PC-9 (cell line): ENCODE data around the gene AMOTL2. TPM values are rescaled to one million over a fixed set of nuclear protein-coding genes. Genes with fewer than 3 reads are reported as not detected.
A peak's percentile ranks its signal among the peaks of the same experiment; 100 is the strongest.

Experiments used
- BruUV-seq: library from RNA; stranded (reverse); fragments of 400-500 nt; replicated peaks from 2 replicates; lab custom pipeline; 2021; lab: Mats Ljungman, UMichigan
- CTCF ChIA-PET: fragments of 300-600 bp; sonication (Branson Sonifier 250); formaldehyde crosslinking; loops from one replicate; lab custom pipeline; 2022; ENCODE audit warnings: antibody characterized with exemption; lab: Charles Lee
- POLR2A ChIA-PET: fragments of 300-600 bp; sonication (Branson Sonifier 250); formaldehyde crosslinking; loops from one replicate; lab custom pipeline; 2022; ENCODE audit warnings: antibody characterized with exemption; ENCODE audit not compliant: unreplicated experiment; lab: Charles Lee
- DNase-seq, 2 experiments: peaks; one replicate each; pipeline versions ENCODE4 v3.0.0 to v3.0.0-alpha.2; 2015 to 2022; ENCODE audit warnings: mixed read lengths in 1 of 2
- H2AFZ ChIP-seq: fragments of 200-600 bp; sonication (generic); 2 replicates; pipeline ENCODE4 v1.8.1; 2017; ENCODE audit warnings: antibody characterized with exemption
- H3F3A ChIP-seq: fragments of 200-600 bp; sonication (generic); 2 replicates; pipeline ENCODE4 v1.8.1; 2017; ENCODE audit warnings: antibody characterized with exemption, mild to moderate bottlenecking, low read depth; ENCODE audit not compliant: insufficient read depth
- H3K27ac ChIP-seq: fragments of 200-600 bp; sonication (generic); 2 replicates; pipeline ENCODE4 v1.6.1; 2016; ENCODE audit warnings: mixed run types
- H3K27me3 ChIP-seq: fragments of 200-600 bp; sonication (generic); 2 replicates; pipeline ENCODE4 v1.6.1; 2016; ENCODE audit warnings: low read depth, mixed run types; ENCODE audit not compliant: insufficient read depth
- H3K36me3 ChIP-seq: fragments of 200-600 bp; sonication (generic); 2 replicates; pipeline ENCODE4 v1.6.1; 2016; ENCODE audit warnings: low read depth, mixed run types
- H3K4me1 ChIP-seq: fragments of 200-600 bp; sonication (generic); replicated peaks from 2 replicates; pipeline ENCODE4 v1.6.1; 2016; ENCODE audit warnings: mixed run types; ENCODE audit not compliant: insufficient read depth
- H3K4me2 ChIP-seq: fragments of 200-600 bp; sonication (generic); 2 replicates; pipeline ENCODE4 v1.6.1; 2017; ENCODE audit warnings: mixed run types
- H3K4me3 ChIP-seq: fragments of 200-600 bp; sonication (generic); 2 replicates; pipeline ENCODE4 v1.6.1; 2016; ENCODE audit warnings: mixed run types
- H3K79me2 ChIP-seq: fragments of 200-600 bp; sonication (generic); 2 replicates; pipeline ENCODE4 v1.6.1; 2017; ENCODE audit warnings: low read depth, mixed run types
- H3K9me2 ChIP-seq: fragments of 200-600 bp; sonication (generic); 2 replicates; pipeline ENCODE4 v1.8.1; 2017; ENCODE audit warnings: mild to moderate bottlenecking; ENCODE audit not compliant: insufficient read depth
- H3K9me3 ChIP-seq: fragments of 200-600 bp; sonication (generic); 2 replicates; pipeline ENCODE4 v1.8.1; 2016; ENCODE audit warnings: low read depth; ENCODE audit not compliant: insufficient read depth
- H4K20me1 ChIP-seq: fragments of 200-600 bp; sonication (generic); 2 replicates; pipeline ENCODE4 v1.8.1; 2017; ENCODE audit not compliant: insufficient read depth
- CTCF ChIP-seq: fragments of 200-600 bp; sonication (generic); conservative IDR thresholded peaks from 2 replicates; pipeline ENCODE4 v1.6.1; 2017; ENCODE audit warnings: mixed run types, antibody characterized with exemption, mild to moderate bottlenecking, moderate library complexity
- EZH2 ChIP-seq: fragments of 200-600 bp; sonication (generic); IDR thresholded peaks from 2 replicates; pipeline ENCODE4 v1.8.0; 2017; ENCODE audit warnings: antibody characterized with exemption, low read depth
- intact Hi-C: fragments of 100-400 bp; cut with micrococcal nuclease; formaldehyde crosslinking; loops from one replicate; pipeline ENCODE4 v1.10.0; 2022; ENCODE audit not compliant: unreplicated experiment
- total RNA-seq: library from RNA; stranded (reverse); gene quantifications from 2 replicates; pipeline ENCODE4 v1.2.3, GENCODE V29; 2021

AMOTL2 gene
- total RNA-seq, 1 experiment from 2014 or later, result 147 TPM

GRCh38 chr3:134371542-134372324 is 2.5 kb downstream of the AMOTL2 start:
- ChIA-PET CTCF (interaction anchor here (0.6 to 1.0 kb wide), 3 partner anchors 8 to 90 kb away, joined by 3 to 4 read pairs (median 3); no protein-coding TSS in a partner anchor), POLR2A (interaction anchor here (0.6 to 0.8 kb wide), 2 partner anchors 60 to 919 kb away, joined by 5 to 7 read pairs; no protein-coding TSS in a partner anchor)
- Histone ChIP-seq H3K79me2 (peaks cover 85% of the 10 kb centered on the region), H3K4me2 (peak overlapping the region; percentile 98), H3K36me3 (peaks cover 65% of the 10 kb centered on the region), H3K27ac (peak overlapping the region; percentile 98), H4K20me1 (peaks cover 57% of the 10 kb centered on the region), H3K4me1 (peaks cover 70% of the 10 kb centered on the region), H3K9me2 (no peaks in the 10 kb centered on the region), H2AFZ (no peak overlapping the region), H3K9me3 (no peaks in the 10 kb centered on the region), H3K27me3 (no peaks in the 10 kb centered on the region), H3F3A (peaks cover 84% of the 10 kb centered on the region), H3K4me3 (peak overlapping the region; percentile 100)
- DNase-seq, result no peak
- intact Hi-C loops, result no loop called here
- TF ChIP-seq CTCF, result no peak
- TF ChIP-seq EZH2, result no peak
- no TSS peak for BruUV-seq

GRCh38 chr3:134370611-134371531 is 3.4 kb downstream of the AMOTL2 start:
- Histone ChIP-seq H3K36me3 (peaks cover 72% of the 10 kb centered on the region), H4K20me1 (peaks cover 57% of the 10 kb centered on the region), H2AFZ (no peak overlapping the region), H3K4me3 (peak overlapping the region; percentile 100), H3F3A (peaks cover 84% of the 10 kb centered on the region), H3K27ac (peak overlapping the region; percentile 98), H3K79me2 (peaks cover 85% of the 10 kb centered on the region), H3K4me2 (peak overlapping the region; percentile 98), H3K9me2 (no peaks in the 10 kb centered on the region), H3K9me3 (no peaks in the 10 kb centered on the region), H3K27me3 (no peaks in the 10 kb centered on the region), H3K4me1 (peaks cover 70% of the 10 kb centered on the region)
- no TSS peak for BruUV-seq
- POLR2A ChIA-PET, result interaction anchor here (0.6 to 0.7 kb wide), 3 partner anchors 20 to 53 kb away, joined by 3 to 10 read pairs (median 4); no protein-coding TSS in a partner anchor
- CTCF ChIA-PET, result no interaction called here
- no peak for DNase-seq
- intact Hi-C loops, result no loop called here
- no peak for TF ChIP-seq CTCF
- no peak for TF ChIP-seq EZH2
